OCI-LY7 (cell line): Measurements from ENCODE around the gene CGNL1.

Experiments used
- EZH2phosphoT487 ChIP-seq: fragments of 200-600 bp; sonication (generic); IDR thresholded peaks from 2 replicates; pipeline ENCODE4 v1.6.1; 2018; ENCODE audit warnings: low read depth, borderline replicate concordance, mild to moderate bottlenecking, mixed run types, antibody characterized with exemption, low read length, moderate library complexity, mixed read lengths
- TF ChIP-seq, protein P1 (sequence below): fragments of 200-600 bp; sonication (generic); conservative IDR thresholded peaks from 2 replicates; pipeline ENCODE4 v1.5.1; 2014; ENCODE audit warnings: mild to moderate bottlenecking, antibody characterized with exemption, low read length, moderate library complexity, mixed read lengths

DNA sequence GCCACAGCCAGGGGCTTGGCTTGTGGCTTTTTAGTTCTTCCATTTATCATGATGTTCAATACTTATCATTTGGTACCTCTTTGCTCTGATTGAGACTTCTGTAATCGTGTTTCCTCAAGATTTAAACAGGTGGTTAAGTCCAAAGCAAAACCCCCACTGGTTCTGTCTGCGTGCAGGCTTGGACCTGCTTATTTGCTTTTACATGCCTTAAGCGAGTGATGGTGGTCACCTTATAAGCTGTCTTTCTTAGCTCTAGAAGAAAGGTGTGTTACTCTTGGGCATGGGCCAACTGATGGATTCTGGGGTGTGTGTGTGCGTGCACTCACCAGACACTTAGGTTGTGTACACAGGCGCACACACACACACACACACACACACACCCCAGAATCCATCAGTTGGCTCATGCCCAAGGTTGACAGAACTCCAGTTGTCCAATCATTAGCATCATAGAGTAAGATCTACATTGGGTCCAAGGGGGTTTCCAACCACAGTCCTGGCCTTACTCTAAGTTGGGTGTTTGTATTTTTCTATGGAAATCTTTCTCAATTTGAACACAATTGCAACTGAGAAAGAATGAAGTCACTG is 216.6 kb downstream of the CGNL1 start:
- TF ChIP-seq, protein P1, sequence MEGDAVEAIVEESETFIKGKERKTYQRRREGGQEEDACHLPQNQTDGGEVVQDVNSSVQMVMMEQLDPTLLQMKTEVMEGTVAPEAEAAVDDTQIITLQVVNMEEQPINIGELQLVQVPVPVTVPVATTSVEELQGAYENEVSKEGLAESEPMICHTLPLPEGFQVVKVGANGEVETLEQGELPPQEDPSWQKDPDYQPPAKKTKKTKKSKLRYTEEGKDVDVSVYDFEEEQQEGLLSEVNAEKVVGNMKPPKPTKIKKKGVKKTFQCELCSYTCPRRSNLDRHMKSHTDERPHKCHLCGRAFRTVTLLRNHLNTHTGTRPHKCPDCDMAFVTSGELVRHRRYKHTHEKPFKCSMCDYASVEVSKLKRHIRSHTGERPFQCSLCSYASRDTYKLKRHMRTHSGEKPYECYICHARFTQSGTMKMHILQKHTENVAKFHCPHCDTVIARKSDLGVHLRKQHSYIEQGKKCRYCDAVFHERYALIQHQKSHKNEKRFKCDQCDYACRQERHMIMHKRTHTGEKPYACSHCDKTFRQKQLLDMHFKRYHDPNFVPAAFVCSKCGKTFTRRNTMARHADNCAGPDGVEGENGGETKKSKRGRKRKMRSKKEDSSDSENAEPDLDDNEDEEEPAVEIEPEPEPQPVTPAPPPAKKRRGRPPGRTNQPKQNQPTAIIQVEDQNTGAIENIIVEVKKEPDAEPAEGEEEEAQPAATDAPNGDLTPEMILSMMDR, result no peak
- TF ChIP-seq EZH2phosphoT487, result no peak
